ENCODE results near the gene PSMG2. TPM values are rescaled to one million over a fixed set of nuclear protein-coding genes. Genes with fewer than 3 reads are reported as not detected.

PSMG2 gene
- total RNA-seq, 4 donors from 2014 or later = 65.7 to 86.1 (median 69.7) TPM

DNA sequence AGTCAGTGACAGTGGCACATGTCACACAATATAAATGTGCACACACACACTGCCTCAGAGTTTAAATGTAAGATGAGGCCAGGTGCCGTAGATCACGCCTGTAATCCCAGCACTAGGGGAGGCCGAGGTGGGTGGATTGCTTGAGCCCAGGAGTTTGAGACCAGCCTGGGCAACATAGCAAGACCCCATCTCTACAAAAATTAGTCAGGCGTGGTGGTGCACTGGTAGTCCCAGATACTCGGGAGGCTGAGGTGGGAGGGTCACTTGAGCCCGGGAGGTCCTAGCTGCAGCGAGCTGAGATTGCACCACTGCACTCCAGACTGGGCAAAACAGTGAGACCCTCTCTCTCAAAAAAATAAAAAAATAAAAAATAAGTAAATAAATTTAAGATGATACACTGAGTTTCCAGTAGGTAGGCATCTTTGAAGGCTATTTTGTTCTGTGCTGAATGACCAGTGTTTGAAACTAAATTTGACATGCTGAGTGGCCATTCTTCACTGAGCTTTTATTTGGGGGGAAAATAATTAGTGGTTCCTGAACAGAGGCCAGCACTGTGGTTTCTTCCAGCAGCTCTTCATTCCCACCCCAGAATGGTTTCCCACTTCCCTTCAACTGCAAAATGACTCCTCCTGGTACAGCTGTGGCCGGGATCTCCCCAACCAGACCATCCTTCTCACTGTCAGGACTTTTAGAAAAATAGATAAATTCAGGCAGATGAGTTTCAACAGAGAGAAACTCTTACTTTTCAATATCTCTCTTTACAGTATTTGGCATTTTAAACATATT lies 44.9 kb downstream of the PSMG2 start:
- H3K4me1 ChIP-seq = no peaks in the 10 kb centered on the region
- intact Hi-C loops (cut with DNase I) = loop anchor here (5.0 kb wide), 1 partner anchor 185 kb away; no protein-coding TSS in a partner anchor
- no peaks in the 10 kb centered on the region for H3K9me3 ChIP-seq
- no peak for TF ChIP-seq POLR2A (IDR thresholded peaks at IDR 0.05)
- TF ChIP-seq, protein P1, sequence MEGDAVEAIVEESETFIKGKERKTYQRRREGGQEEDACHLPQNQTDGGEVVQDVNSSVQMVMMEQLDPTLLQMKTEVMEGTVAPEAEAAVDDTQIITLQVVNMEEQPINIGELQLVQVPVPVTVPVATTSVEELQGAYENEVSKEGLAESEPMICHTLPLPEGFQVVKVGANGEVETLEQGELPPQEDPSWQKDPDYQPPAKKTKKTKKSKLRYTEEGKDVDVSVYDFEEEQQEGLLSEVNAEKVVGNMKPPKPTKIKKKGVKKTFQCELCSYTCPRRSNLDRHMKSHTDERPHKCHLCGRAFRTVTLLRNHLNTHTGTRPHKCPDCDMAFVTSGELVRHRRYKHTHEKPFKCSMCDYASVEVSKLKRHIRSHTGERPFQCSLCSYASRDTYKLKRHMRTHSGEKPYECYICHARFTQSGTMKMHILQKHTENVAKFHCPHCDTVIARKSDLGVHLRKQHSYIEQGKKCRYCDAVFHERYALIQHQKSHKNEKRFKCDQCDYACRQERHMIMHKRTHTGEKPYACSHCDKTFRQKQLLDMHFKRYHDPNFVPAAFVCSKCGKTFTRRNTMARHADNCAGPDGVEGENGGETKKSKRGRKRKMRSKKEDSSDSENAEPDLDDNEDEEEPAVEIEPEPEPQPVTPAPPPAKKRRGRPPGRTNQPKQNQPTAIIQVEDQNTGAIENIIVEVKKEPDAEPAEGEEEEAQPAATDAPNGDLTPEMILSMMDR (IDR thresholded peaks at IDR 0.05) = no peak
- DNase-seq = no peak
- H3K27ac ChIP-seq = no peak overlapping the region
- no peaks in the 10 kb centered on the region for H3K36me3 ChIP-seq
- H3K27me3 ChIP-seq = no peaks in the 10 kb centered on the region
- 86 to 88% methylated on average over 8 of the region's 8 CpGs for WGBS, 2 donors
- H3K4me3 ChIP-seq (replicated peaks in 1 of 3) = no peak overlapping the region

DNA sequence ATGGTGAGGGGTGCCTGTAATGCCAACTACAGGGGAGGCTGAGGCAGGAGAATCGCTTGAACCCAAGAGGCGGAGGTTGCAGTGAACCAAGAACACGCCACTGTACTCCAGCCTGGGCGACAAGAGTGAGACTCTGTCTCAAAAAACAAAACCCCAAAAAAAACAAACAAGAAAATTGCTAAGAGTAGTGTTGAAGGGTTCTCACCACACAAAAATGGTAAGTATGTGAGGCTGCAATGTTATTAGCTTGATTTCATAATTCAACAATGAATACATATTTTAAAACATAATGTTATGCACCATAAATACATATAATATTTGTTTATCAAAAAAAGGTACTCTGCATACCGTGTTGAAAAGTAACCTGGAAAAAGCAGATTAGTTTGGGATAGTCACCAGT lies 45.8 kb downstream of the PSMG2 start:
- H3K27ac ChIP-seq = no peak overlapping the region
- no peak for TF ChIP-seq POLR2A (IDR thresholded peaks at IDR 0.05)
- TF ChIP-seq, protein P1 (IDR thresholded peaks at IDR 0.05) = no peak
- WGBS, 2 donors = 84 to 85% methylated on average over 5 of the region's 5 CpGs
- H3K4me3 ChIP-seq (replicated peaks in 1 of 3) = no peak overlapping the region
- no peaks in the 10 kb centered on the region for H3K4me1 ChIP-seq
- no peaks in the 10 kb centered on the region for H3K36me3 ChIP-seq
- DNase-seq = no peak
- no peaks in the 10 kb centered on the region for H3K9me3 ChIP-seq
- intact Hi-C loops (cut with DNase I) = loop anchor here (5.0 kb wide), 1 partner anchor 184 kb away; no protein-coding TSS in a partner anchor
- no peaks in the 10 kb centered on the region for H3K27me3 ChIP-seq

DNA sequence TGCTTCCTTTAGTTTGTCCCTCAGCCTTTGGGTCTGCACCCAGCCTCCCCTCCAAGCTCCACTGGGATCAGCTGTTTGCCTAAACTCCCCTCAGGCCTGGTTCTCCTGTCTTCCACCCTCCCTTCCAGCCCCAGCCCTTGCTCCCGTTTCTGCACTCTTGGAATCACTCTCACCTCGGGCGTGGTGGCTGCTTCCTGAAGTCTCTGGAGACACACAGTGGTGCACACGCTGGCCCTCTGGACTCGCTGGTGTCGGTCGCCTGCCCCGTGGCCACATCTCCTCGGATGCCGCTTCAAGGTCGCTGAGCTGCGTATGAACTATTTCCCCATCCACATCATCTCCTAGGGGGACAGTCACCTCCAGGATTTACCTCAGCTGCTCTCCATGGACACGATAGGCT lies 46.3 kb downstream of the PSMG2 start:
- no peak overlapping the region for H3K27ac ChIP-seq
- no peaks in the 10 kb centered on the region for H3K36me3 ChIP-seq
- no peak for TF ChIP-seq POLR2A (IDR thresholded peaks at IDR 0.05)
- TF ChIP-seq, protein P1 (IDR thresholded peaks at IDR 0.05) = no peak
- intact Hi-C loops (cut with DNase I) = loop anchor here (5.0 kb wide), 1 partner anchor 183 kb away; no protein-coding TSS in a partner anchor
- no peaks in the 10 kb centered on the region for H3K9me3 ChIP-seq
- no peaks in the 10 kb centered on the region for H3K4me1 ChIP-seq
- no peaks in the 10 kb centered on the region for H3K27me3 ChIP-seq
- DNase-seq = no peak
- 65 to 74% methylated on average over 13 of the region's 13 CpGs for WGBS, 2 donors
- H3K4me3 ChIP-seq (replicated peaks in 1 of 3) = no peak overlapping the region

DNA sequence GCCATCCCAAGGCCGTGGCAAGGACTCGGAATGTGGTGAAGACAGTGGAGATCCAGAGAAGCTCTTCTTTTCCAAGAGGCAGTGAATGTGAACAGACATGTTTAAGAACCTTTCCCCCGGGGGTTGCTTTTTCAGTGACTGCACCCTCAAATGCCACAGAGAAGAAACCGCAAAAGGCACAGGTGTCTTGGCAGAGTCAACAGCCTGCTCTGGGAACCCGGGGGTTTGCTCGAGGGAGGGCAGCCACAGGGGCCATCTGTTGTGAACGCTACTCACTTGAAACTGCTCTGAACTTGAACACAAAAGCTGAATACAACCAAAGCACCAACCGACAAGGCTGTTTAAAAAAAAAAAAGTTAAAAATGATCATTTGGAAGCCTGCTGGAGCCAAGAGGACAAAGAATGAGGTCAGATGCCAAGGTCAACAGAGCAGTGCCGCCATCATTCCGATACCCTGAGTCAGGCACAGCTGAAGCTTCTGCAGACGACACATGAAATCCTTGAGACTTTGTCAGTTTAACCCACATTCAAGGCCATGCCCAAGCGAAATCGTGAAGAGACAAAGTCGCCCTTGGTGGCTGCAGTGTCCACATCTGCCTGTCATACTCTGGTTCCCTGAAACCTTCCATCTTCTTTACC lies 47.4 kb downstream of the PSMG2 start:
- Histone ChIP-seq H3K4me3 (replicated peaks in 1 of 3) (no peak overlapping the region), H3K27me3 (no peaks in the 10 kb centered on the region), H3K9me3 (no peaks in the 10 kb centered on the region), H3K36me3 (no peaks in the 10 kb centered on the region), H3K27ac (no peak overlapping the region), H3K4me1 (no peaks in the 10 kb centered on the region)
- intact Hi-C loops (cut with DNase I) = no loop called here
- TF ChIP-seq POLR2A (IDR thresholded peaks at IDR 0.05) = no peak
- TF ChIP-seq, protein P1 (IDR thresholded peaks at IDR 0.05) = no peak
- DNase-seq = no peak
- WGBS, 2 donors = 68 to 70% methylated on average over 14 of the region's 14 CpGs

Data from thyroid gland (tissue), 4 donors.